Suprapubic skin (tissue), 4 donors: ENCODE data around the gene GOPC. TPM values are rescaled to one million over a fixed set of nuclear protein-coding genes. Genes with fewer than 3 reads are reported as not detected.
"Not testable (repeated sequence)": the region's sequence is repeated elsewhere in the genome, so short reads cannot be mapped to it uniquely, and the experiment has no call there.

Experiments
- DNase-seq, 2 donors: peaks; one replicate each; pipeline ENCODE4 v3.0.0-alpha.2; 2019; ENCODE audit warnings: low spot score in 2 of 2
- H3K27ac ChIP-seq: fragments of 200-600 bp; sonication (generic); one replicate; pipeline ENCODE4 v1.5.1; 2019
- H3K27me3 ChIP-seq: fragments of 200-600 bp; sonication (generic); one replicate; pipeline ENCODE4 v1.5.1; 2019
- H3K36me3 ChIP-seq: fragments of 200-600 bp; sonication (generic); one replicate; pipeline ENCODE4 v1.5.1; 2019
- H3K4me1 ChIP-seq: fragments of 200-600 bp; sonication (generic); one replicate; pipeline ENCODE4 v1.5.1; 2019
- H3K4me3 ChIP-seq: fragments of 200-600 bp; sonication (generic); one replicate; pipeline ENCODE4 v1.5.1; 2019; ENCODE audit warnings: mild to moderate bottlenecking
- H3K9me3 ChIP-seq: fragments of 200-600 bp; sonication (generic); one replicate; pipeline ENCODE4 v1.5.1; 2019
- CTCF ChIP-seq, 2 donors: fragments of 200-600 bp in 1 of 2; fragments of 450-650 bp in 1 of 2; sonication (generic) in 1 of 2; IDR thresholded peaks; one replicate each; pipeline ENCODE4 v1.5.1; 2016 to 2019; ENCODE audit warnings: antibody characterized with exemption in 2 of 2, mild to moderate bottlenecking in 1 of 2, moderate library complexity in 1 of 2
- EP300 ChIP-seq: sonication (generic); formaldehyde crosslinking; IDR thresholded peaks from one replicate; pipeline ENCODE4 v1.6.1; 2017; ENCODE audit warnings: antibody characterized with exemption
- POLR2A ChIP-seq, 2 donors: fragments of 450-650 bp; IDR thresholded peaks; one replicate each; pipeline ENCODE4 v1.6.1; 2017; ENCODE audit warnings: antibody characterized with exemption in 2 of 2, mild to moderate bottlenecking in 2 of 2, moderate library complexity in 2 of 2
- POLR2AphosphoS5 ChIP-seq, 3 donors: sonication (generic); formaldehyde crosslinking; IDR thresholded peaks; one replicate each; pipeline ENCODE4 v1.6.1; 2017; ENCODE audit warnings: antibody characterized with exemption in 3 of 3
- WGBS: methylation state at CpG from one replicate; pipeline ENCODE4 v1.1.5; 2018; 5-methylcytosine and 5-hydroxymethylcytosine counted together
- total RNA-seq, 4 donors: library from RNA; depleted of rRNA; stranded (reverse); fragments of >200 nt; gene quantifications; one replicate each; pipeline ENCODE4 v1.1.0, GENCODE V29; 2016

The GOPC gene
- 10 to 100 TPM; 15.5 to 21.9 (median 20.0) TPM for total RNA-seq

GRCh38 chr6:117602151-117602898, at the start of gene GOPC:
TSS of gene GOPC (minus strand) at chr6:117602511. CDS start at chr6:117602288, 223 bp downstream.
- Histone ChIP-seq H3K27ac (peak within 1 kb of the TSS; percentile 93), H3K4me1 (peaks cover 37% of the 10 kb centered on the region), H3K27me3 (no peaks in the 10 kb centered on the region), H3K36me3 (no peaks in the 10 kb centered on the region), H3K9me3 (no peaks in the 10 kb centered on the region), H3K4me3 (peak within 1 kb of the TSS; percentile 98)
- DNase-seq = peak; percentile 97 to 98
- under 1% methylated on average over 33 of the region's 60 CpGs for WGBS
- TF ChIP-seq POLR2AphosphoS5 (IDR thresholded peaks at IDR 0.05) = peak in 1 of 3 donors; percentile 81
- no peak for TF ChIP-seq EP300
- TF ChIP-seq POLR2A (IDR thresholded peaks at IDR 0.05) = peak in 1 of 2 donors; percentile 75
- TF ChIP-seq CTCF (IDR thresholded peaks at IDR 0.05) = no peak

- H3K9me3 ChIP-seq, H3K4me1 ChIP-seq, H3K27me3 ChIP-seq, DNase-seq, H3K36me3 ChIP-seq, H3K27ac ChIP-seq, H3K4me3 ChIP-seq: not testable (repeated sequence)
- WGBS = 78% methylated on average over 3 of the region's 3 CpGs
These were observed 49.7 kb upstream of the GOPC start for GRCh38 chr6:117651984-117652383.

GRCh38 chr6:117642976-117643375, 40.7 kb upstream of the GOPC start:
- H3K27me3 ChIP-seq = no peaks in the 10 kb centered on the region
- no peak for DNase-seq
- H3K27ac ChIP-seq = no peak overlapping the region
- H3K4me3 ChIP-seq = no peak overlapping the region
- no peaks in the 10 kb centered on the region for H3K4me1 ChIP-seq
- H3K36me3 ChIP-seq = no peaks in the 10 kb centered on the region
- TF ChIP-seq CTCF (IDR thresholded peaks at IDR 0.05) (no peak), POLR2A (IDR thresholded peaks at IDR 0.05) (no peak), EP300 (no peak), POLR2AphosphoS5 (IDR thresholded peaks at IDR 0.05) (no peak)
- peaks cover 4% of the 10 kb centered on the region for H3K9me3 ChIP-seq
- WGBS = 93% methylated on average over 2 of the region's 2 CpGs

- H3K36me3 ChIP-seq = no peaks in the 10 kb centered on the region
- peaks cover 9% of the 10 kb centered on the region for H3K9me3 ChIP-seq
- DNase-seq = no peak
- no peaks in the 10 kb centered on the region for H3K4me1 ChIP-seq
- no peak overlapping the region for H3K4me3 ChIP-seq
- no peaks in the 10 kb centered on the region for H3K27me3 ChIP-seq
- 63% methylated on average over 1 of the region's 1 CpG for WGBS
- TF ChIP-seq EP300 = no peak
- no peak for TF ChIP-seq POLR2AphosphoS5 (IDR thresholded peaks at IDR 0.05)
- no peak for TF ChIP-seq POLR2A (IDR thresholded peaks at IDR 0.05)
- TF ChIP-seq CTCF (IDR thresholded peaks at IDR 0.05) = no peak
- no peak overlapping the region for H3K27ac ChIP-seq
These were observed 35.5 kb upstream of the GOPC start for GRCh38 chr6:117637770-117638169.

- no peaks in the 10 kb centered on the region for H3K36me3 ChIP-seq
- WGBS = 76% methylated on average over 1 of the region's 1 CpG
- H3K4me1 ChIP-seq = no peaks in the 10 kb centered on the region
These were observed 26.9 kb upstream of the GOPC start for GRCh38 chr6:117629119-117629660.

More at GRCh38 chr6:117629119-117629660, 26.9 kb upstream of the GOPC start:
- TF ChIP-seq EP300 = no peak
- TF ChIP-seq POLR2A (IDR thresholded peaks at IDR 0.05) = no peak
- TF ChIP-seq CTCF (IDR thresholded peaks at IDR 0.05) = no peak
- no peak for TF ChIP-seq POLR2AphosphoS5 (IDR thresholded peaks at IDR 0.05)
- Histone ChIP-seq H3K9me3 (peaks cover 2% of the 10 kb centered on the region), H3K4me3 (no peak overlapping the region), H3K27ac (no peak overlapping the region), H3K27me3 (no peaks in the 10 kb centered on the region)
- no peak for DNase-seq
